ENCODE results near the gene PLEKHO2.

DNA sequence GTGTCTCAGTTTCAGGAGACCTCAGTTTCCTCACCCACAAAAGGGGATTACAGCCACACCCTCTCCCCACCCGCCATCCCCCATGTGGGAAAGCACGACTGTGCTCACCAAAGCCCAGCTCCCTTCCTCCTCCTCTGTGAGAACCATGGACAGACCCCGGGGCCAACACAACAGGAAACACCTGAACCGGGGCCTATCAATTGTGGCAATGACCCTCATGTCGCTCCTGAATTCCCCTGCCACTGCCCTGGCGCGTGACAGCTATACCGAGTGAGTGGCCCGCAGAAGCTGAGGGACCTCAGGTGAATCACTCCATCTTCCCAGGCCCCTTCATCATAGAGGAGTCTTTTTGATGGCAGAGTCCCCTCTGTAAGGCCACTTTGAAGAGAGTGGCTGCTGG lies 28.6 kb downstream of the PLEKHO2 start:
- no peak for TF ChIP-seq EHMT2 (IDR thresholded peaks at IDR 0.05; ENCODE audit: low read depth)
- TF ChIP-seq, protein P1, sequence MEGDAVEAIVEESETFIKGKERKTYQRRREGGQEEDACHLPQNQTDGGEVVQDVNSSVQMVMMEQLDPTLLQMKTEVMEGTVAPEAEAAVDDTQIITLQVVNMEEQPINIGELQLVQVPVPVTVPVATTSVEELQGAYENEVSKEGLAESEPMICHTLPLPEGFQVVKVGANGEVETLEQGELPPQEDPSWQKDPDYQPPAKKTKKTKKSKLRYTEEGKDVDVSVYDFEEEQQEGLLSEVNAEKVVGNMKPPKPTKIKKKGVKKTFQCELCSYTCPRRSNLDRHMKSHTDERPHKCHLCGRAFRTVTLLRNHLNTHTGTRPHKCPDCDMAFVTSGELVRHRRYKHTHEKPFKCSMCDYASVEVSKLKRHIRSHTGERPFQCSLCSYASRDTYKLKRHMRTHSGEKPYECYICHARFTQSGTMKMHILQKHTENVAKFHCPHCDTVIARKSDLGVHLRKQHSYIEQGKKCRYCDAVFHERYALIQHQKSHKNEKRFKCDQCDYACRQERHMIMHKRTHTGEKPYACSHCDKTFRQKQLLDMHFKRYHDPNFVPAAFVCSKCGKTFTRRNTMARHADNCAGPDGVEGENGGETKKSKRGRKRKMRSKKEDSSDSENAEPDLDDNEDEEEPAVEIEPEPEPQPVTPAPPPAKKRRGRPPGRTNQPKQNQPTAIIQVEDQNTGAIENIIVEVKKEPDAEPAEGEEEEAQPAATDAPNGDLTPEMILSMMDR (IDR thresholded peaks at IDR 0.05), result no peak
- TF ChIP-seq POLR2A (IDR thresholded peaks at IDR 0.05; ENCODE audit: low read length), result no peak
- TF ChIP-seq HDAC2 (IDR thresholded peaks at IDR 0.05), result no peak
- TF ChIP-seq RFX5 (IDR thresholded peaks at IDR 0.05), result no peak
- no peak for TF ChIP-seq ESRRA (IDR thresholded peaks at IDR 0.05; ENCODE audit: borderline replicate concordance, low read length)
- TF ChIP-seq RCOR1 (IDR thresholded peaks at IDR 0.05; ENCODE audit: low read depth, low read length), result no peak
- TF ChIP-seq CBX2 (IDR thresholded peaks at IDR 0.05; ENCODE audit: borderline replicate concordance, low read depth), result no peak
- TF ChIP-seq, protein P2, sequence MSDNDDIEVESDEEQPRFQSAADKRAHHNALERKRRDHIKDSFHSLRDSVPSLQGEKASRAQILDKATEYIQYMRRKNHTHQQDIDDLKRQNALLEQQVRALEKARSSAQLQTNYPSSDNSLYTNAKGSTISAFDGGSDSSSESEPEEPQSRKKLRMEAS (IDR thresholded peaks at IDR 0.05), result no peak
- no peak for TF ChIP-seq NPAS2 (CRISPR knock-in tag; IDR thresholded peaks at IDR 0.05; ENCODE audit: borderline replicate concordance)
- TF ChIP-seq MAFK (IDR thresholded peaks at IDR 0.05; ENCODE audit: partially characterized antibody), result no peak
- TF ChIP-seq MYC (IDR thresholded peaks at IDR 0.05; ENCODE audit: borderline replicate concordance, low read length), result no peak
